GM08714 (cell line): Measurements from ENCODE around the gene GOLGA3.
"Not testable (repeated sequence)": the region's sequence is repeated elsewhere in the genome, so short reads cannot be mapped to it uniquely, and the experiment has no call there.

ENCODE experiments used
- H3K4me3 ChIP-seq: fragments of 200-500 bp; sonication (Bioruptor generic); 2 replicates; pipeline ENCODE4 v1.5.1; 2014; ENCODE audit warnings: mild to moderate bottlenecking, low read length, inconsistent platforms
- ZNF274 ChIP-seq: IDR thresholded peaks from 2 replicates; pipeline ENCODE4 v1.6.1; 2012; ENCODE audit warnings: mild to moderate bottlenecking, low read depth, low read length

GOLGA3 gene

DNA sequence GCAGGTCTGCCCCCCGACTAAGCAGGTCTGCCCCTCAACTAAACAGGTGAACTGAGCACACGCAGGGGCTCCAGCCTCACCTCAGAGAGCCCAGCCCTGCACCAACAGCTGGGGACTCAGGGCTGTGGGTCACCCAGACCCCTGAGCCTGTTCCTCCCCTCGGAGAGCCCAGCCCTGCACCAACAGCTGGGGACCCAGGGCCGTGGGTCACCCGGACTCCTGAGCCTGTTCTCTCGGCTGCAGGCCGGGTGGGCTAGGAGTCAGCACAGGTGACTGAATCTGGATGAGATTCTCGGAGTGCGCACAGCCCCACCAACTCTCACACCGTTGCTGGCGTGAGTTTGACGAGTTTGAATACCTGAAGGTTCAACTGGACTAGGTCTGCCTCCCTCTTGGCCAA, 46.7 kb downstream of the GOLGA3 start:
- no peak overlapping the region for H3K4me3 ChIP-seq
- no peak for TF ChIP-seq ZNF274

DNA sequence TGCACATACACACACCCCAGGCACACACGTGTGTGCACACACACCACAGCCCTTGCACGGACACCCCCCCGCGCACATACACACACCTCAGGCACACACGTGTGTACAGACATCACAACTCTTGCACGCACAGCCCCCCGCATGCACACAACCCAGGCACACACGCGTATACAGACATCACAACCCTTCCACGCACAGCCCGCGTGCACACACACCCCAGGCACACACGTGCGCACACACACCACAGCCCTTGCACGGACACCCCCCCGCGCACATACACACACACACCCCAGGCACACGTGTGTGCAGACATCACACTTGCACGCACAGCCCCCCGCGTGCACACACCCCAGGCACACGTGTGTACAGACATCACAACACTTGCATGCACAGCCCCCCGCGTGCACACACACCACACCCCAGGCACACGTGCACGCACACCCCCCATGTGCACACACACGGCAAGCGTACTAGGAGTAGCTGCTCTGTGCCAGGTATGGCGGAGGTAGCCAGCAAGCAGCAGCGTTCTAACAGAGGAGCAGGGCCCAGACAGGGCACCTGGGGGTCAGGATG, 48.8 kb downstream of the GOLGA3 start:
- no peak for TF ChIP-seq ZNF274
- no peak overlapping the region for H3K4me3 ChIP-seq

DNA sequence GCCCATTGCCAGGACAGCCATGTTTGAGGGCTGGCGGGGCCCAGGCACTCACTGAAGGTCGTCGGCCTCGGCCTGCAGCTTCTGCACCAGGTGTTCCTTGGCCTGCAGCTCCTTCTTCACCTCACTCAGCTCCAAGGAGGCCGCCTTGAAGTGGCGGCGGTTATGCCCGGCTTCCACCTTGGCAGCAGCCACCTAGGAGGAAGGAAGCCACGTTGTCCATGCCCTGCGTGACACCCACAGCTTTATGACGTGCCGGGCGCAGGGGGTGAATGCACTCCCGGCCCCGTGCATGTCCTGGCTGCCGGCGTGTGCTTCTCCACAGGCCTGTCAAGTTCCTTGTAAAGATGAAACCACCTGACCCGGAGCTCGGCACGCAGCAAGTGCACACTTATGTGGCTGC, 51.1 kb downstream of the GOLGA3 start:
- TF ChIP-seq ZNF274 = no peak

DNA sequence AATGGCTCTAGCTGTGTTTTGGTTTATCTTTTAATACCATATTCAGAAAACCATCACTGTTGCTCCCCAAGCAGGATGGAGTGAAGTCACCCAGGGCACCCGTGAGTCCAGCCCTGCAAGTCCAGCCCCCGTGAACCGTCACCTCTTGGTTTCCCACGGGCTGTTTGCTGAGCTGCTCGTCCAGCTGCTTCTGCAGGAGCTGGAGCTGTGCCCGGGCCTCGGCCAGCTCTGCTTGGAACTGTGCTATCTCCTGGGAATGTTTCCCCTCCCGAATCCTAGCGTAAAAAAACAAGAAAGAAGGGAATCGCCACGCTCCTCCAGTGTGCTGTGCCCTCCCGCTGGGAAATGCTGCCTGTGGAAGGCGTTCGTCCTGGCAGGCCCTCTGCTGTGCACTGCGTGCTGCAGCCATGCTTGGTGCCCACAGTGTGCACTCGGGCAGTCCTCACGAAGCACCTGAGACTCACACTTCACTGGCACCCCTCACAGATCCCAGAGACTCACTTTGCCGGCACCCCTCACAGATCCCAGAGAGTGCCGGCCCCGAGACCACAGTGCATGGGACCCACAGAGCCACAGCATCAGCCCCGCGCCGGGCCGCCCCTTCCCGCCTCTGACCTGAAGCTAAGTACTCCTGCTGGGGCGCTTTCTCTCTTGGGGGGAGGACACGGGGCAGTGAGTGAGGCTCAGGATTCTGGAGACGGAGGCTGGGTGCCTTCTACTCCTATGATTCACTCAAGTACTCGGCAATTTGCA, 51.7 kb downstream of the GOLGA3 start:
- no peak overlapping the region for H3K4me3 ChIP-seq
- TF ChIP-seq ZNF274 = no peak

More for the DNA sequence above, 51.1 kb downstream of the GOLGA3 start:
- H3K4me3 ChIP-seq = no peak overlapping the region

DNA sequence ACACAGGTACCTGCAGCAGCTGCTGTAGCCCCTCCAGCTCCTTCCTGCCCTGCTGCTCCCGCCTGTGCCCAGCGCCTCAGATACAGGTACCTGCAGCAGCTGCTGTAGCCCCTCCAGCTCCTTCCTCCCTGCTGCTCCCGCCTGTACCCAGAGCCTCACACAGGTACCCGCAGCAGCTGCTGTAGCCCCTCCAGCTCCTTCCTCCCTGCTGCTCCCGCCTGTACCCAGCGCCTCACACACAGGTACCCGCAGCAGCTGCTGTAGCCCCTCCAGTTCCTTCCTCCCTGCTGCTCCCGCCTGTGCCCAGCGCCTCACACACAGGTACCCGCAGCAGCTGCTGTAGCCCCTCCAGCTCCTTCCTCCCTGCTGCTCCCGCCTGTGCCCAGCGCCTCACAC, 52.4 kb downstream of the GOLGA3 start:
- H3K4me3 ChIP-seq = not testable (repeated sequence)

DNA sequence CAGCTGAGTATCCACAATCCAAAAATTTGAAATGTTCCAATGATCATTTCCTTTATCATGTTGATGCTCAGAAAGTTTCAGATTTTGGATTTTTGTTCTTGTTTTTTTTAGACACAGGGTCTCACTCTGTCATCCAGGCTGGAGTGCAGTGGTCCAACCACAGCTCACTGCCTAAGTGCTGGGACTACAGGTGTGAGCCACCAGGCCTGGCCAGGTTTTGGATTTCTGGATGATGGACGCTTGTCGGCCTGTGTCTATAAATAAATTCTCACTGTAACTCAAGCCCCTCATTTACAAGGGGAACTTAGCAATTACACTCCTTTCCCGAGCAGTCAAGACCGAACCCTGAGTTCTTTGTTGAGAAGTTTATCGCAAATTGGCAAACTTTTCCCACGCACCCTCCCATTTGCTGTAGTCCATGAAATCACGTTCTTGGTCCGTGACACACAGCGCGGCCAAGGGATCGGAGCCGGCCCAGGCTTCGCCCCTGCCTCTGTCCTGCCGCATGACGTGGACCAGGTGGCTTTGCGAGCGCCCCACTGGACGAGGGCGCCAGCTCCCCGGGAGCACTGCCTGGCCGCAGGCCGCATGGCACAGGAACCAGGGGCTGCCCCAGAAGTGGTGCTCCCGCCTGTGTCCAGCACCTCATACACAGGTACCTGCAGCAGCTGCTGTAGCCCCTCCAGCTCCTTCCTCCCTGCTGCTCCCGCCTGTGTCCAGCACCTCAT, 53.0 kb downstream of the GOLGA3 start:
- no peak overlapping the region for H3K4me3 ChIP-seq
- TF ChIP-seq ZNF274 = no peak

DNA sequence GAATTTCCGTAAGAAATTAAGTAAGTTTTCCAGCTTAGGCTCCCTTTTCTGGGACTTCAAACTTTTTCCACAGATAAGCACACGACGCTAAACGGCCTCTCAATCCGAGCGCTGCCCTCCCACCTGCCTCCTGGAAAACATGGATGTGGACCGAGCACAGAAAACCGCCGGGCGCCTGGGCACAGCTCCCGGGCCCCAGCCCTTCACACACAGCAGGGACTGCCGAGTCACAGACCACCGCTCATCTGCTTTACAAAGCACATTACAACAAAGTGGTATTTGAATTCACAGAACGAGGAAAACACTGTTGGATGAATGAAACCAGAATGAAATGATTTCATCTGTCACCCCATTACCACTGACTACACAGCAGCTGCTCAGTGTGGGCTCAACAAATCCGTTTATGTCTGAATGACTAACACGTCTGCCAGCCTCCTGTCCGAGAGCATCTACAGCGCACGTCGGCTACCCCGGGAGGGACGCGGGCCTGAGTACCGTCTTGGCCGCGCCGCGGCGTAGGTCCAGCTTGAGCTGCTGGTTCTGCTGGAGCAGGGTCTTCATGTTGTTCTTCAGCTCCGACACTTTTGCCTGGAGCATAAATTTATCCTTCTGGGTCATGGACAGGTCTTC, 53.9 kb downstream of the GOLGA3 start:
- TF ChIP-seq ZNF274 = no peak
- no peak overlapping the region for H3K4me3 ChIP-seq

DNA sequence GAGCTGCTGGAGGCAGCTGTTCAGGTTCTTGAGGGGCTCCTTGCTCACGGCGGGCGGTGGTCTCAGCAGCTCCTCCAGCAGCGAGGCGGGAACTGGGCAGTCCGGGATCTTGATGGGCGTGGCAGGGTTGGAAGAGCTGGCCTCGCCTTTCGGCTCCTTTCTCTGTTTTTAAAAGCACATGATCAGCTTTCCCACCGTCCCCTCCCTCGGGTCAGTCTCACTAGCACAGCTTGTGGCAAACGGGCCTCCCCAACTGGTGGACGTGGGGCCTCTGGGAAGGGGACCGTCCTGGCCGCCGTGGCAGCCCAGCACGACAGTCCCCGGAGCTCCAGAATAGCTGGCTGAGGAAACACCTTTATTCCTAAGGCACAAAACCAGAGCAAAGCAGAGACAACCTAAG, 54.5 kb downstream of the GOLGA3 start:
- no peak overlapping the region for H3K4me3 ChIP-seq
- TF ChIP-seq ZNF274 = no peak

DNA sequence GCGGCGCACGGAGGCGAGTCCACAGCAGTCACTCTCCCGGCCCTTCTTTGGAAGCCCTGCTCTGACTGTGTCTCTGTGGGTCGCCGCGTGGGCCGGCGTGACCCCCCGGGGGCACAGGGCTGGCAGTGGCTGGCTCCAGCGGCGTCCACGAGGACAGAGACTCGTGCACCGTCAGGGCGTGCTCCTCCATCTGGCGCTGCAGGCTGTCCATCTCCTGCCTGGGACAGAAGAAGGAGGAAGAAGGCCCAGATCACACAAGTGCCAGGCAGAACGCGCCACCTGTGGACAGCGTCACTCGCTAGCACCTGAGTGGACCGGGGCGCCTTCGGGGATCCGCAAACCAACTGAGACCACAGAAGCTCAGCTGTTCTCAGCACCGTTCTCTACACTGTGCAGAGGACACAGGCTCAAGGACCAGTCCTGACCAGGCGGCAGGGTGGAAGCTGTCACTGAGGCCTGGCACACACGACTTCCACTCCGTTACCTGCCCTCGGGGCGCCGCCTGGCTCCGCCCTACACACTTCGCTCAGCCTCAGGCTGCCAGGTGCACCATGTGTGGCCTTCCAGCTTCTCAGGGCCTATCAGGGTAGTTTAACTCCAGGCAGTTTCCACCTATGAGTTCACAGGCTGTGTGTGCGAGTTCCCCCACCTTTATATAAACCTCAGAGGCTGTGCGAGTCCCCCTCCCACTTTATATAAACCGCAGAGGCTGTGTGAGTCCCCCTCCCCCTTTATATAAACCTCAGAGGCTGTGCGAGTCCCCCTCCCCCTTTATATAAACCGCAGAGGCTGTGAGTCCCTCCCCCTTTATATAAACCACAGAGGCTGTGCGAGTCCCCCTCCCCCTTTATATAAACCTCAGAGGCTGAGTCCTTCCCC, 55.4 kb downstream of the GOLGA3 start:
- no peak for TF ChIP-seq ZNF274

DNA sequence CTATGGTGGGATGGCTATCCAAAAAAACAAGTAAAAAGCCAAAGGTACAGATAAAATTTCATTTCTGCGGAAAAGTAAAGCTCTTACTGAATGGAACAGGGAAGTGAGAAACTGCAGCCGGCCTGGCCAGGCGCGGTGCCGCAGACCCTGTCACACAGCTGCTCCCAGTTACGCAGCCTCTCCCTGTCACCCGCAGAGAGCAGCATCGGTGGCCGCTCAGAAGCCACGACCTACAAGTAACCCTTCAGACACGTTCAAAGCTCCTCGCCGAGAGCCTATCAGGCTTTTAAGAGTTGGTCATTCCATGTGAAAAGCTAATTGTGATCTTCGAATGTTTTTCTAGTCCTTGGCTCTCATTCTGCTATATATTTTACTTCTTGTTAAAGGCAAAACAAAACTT, 56.1 kb downstream of the GOLGA3 start:
- H3K4me3 ChIP-seq = no peak overlapping the region
- TF ChIP-seq ZNF274 = no peak

More for the DNA sequence above, 55.4 kb downstream of the GOLGA3 start:
- no peak overlapping the region for H3K4me3 ChIP-seq

DNA sequence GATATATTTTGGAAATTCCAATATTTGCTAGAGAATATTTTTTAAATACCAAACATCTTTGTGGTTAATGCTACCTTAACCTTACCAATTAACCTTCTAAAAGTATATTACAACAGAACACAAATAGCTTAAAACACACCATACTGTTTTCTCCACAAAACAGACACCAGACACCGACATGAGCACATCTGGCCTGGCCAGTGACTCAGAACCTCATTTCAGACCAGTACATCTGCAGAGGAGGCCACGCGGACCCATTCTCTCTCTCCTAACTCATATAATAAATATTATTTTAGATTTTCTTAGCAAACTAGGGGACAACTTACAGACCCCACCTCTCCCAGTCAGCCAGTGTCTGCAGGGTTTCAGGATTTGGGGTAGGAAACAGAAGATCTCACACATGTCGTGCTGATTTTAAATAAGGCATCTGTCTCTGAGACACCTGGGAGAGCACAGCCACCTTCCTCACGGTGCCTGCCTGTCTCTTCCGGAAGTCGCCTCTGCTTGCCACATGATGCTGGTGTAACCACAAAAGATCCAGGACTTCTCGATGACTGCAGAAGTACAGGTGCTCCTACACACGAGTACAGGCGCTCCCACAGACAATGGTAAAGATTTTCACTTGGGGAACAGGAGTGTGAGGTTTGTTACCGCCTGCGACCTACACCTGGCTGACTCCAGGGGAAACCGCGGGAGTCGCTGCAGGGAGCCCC, 57.4 kb downstream of the GOLGA3 start:
- H3K4me3 ChIP-seq = peak overlapping the region; percentile 17; the same call in 1 of the 2 replicates
- no peak for TF ChIP-seq ZNF274

DNA sequence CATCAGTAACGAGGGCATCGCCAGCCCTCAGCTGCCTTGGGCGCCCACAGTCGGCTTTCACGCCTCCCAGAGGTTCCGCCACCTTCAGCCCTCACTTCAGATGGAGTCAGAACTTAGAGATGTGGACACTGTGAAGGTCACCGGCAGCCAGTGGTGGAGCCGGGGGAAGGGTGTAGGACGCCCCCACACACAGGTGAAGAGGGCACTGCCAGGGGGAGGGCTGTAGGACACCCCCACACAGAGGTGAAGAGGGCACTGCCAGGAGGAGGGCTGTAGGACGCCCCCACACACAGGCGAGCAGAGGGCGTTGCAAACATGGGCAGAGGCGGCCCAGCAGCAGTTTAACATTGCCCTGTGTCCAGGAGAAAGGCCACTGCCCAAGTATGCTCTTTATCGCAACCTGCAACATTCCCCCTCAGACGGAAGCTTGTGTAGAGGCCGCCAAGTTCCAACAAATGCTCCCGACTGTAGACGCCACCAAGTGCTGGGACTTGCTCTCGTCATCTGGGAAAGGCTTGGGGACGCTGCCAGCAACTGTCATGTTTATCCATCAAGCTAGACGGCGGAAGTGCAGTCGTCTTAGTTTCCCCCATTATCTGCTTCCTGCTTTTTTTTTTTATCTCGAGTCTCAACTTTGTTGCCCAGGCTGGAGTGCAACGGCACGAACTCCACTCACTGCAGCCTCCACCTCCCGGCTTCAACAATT, 62.1 kb downstream of the GOLGA3 start:
- TF ChIP-seq ZNF274 = no peak
- H3K4me3 ChIP-seq = no peak overlapping the region

DNA sequence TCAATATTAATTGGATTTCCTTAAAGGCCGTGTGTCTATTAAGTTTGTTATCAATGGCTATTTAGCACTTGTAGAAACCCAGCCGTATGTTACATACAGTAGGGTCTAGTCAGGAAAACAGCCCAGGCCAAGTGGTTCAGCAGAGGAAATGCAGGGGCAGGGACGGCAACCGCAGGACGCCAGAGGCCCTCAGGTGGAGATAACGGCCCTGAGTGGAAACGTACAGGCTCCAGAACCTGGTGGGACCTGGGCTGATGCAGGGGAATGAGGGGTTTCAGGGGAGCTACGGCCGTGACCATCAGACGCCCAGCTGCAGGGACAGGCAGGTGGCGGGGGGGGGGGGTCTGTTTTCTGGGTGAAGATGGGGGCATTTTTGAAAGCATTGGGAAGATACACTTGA, 63.3 kb downstream of the GOLGA3 start:
- no peak overlapping the region for H3K4me3 ChIP-seq
- no peak for TF ChIP-seq ZNF274
